ENCODE measurements around the gene BAHCC1.

GRCh38 chr17:81442791-81443190 is 47.5 kb downstream of the BAHCC1 start:
- no peak for TF ChIP-seq CTCF (IDR thresholded peaks at IDR 0.05; ENCODE audit: low read length)
- TF ChIP-seq EZH2 (IDR thresholded peaks at IDR 0.05; ENCODE audit: borderline replicate concordance, low read length): no peak

All from OCI-LY1 (cell line).